Body of pancreas (tissue), 4 donors: ENCODE data around the gene RTF2. TPM values are rescaled to one million over a fixed set of nuclear protein-coding genes. Genes with fewer than 3 reads are reported as not detected.

Experiments used
- ATAC-seq: fragments of 150-250 bp; one replicate; pipeline ENCODE4 v1.9.1; 2016
- DNase-seq, 4 donors: peaks; one replicate each; pipeline ENCODE4 v3.0.0-alpha.2; 2019
- H3K27ac ChIP-seq, 4 donors: fragments of 200-600 bp; sonication (generic); 1 replicate in 3 of 4; 2 replicates in 1 of 4; pipeline versions ENCODE4 v1.5.1 to v1.6.1; 2016 to 2019; ENCODE audit warnings: mild to moderate bottlenecking in 1 of 4, mixed read lengths in 1 of 4, moderate library complexity in 1 of 4
- H3K27me3 ChIP-seq, 2 donors: fragments of 200-600 bp; sonication (generic); one replicate each; pipeline ENCODE4 v1.6.0; 2016; ENCODE audit warnings: mild to moderate bottlenecking in 1 of 2
- H3K36me3 ChIP-seq, 2 donors: fragments of 200-600 bp; sonication (generic); replicated peaks in 1 of 2; 2 replicates each; pipeline ENCODE4 v1.5.1; 2016; ENCODE audit warnings: low read depth in 2 of 2; ENCODE audit not compliant: insufficient read depth in 1 of 2
- H3K4me1 ChIP-seq: fragments of 200-600 bp; sonication (generic); one replicate; pipeline ENCODE4 v1.6.0; 2016
- H3K4me3 ChIP-seq, 2 donors: fragments of 200-600 bp; sonication (generic); 1 replicate in 1 of 2; 2 replicates in 1 of 2; pipeline ENCODE4 v1.5.1; 2016 to 2019
- H3K9me3 ChIP-seq, 3 donors: fragments of 200-600 bp; sonication (generic); 1 replicate in 2 of 3; 2 replicates in 1 of 3; pipeline ENCODE4 v1.5.1; 2016
- POLR2A ChIP-seq, 3 donors: fragments of 450-650 bp; IDR thresholded peaks; one replicate each; pipeline ENCODE4 v1.6.1; 2016; ENCODE audit warnings: antibody characterized with exemption in 3 of 3, mild to moderate bottlenecking in 2 of 3
- WGBS, 2 donors: methylation state at CpG; one replicate each; pipeline ENCODE4 v1.1.5; 2017; 5-methylcytosine and 5-hydroxymethylcytosine counted together
- intact Hi-C: fragments of 100-400 bp; cut with DNase I; formaldehyde crosslinking; loops from one replicate; pipeline ENCODE4 v1.15.1; 2023
- total RNA-seq, 2 donors: library from RNA; depleted of rRNA; stranded (reverse); fragments of >200 nt; gene quantifications; one replicate each; pipeline ENCODE4 v1.1.0, GENCODE V29; 2016
- TF ChIP-seq, protein P1 (sequence below), 7 experiments: fragments of 450-650 bp in 4 of 7; fragments of 200-600 bp in 3 of 7; sonication (generic) in 3 of 7; IDR thresholded peaks; one replicate each; pipeline ENCODE4 v1.5.1; 2016 to 2019; ENCODE audit warnings: antibody characterized with exemption in 7 of 7

RTF2 gene
- total RNA-seq, 2 donors from 2014 or later: 22.1 to 29.1 TPM

DNA sequence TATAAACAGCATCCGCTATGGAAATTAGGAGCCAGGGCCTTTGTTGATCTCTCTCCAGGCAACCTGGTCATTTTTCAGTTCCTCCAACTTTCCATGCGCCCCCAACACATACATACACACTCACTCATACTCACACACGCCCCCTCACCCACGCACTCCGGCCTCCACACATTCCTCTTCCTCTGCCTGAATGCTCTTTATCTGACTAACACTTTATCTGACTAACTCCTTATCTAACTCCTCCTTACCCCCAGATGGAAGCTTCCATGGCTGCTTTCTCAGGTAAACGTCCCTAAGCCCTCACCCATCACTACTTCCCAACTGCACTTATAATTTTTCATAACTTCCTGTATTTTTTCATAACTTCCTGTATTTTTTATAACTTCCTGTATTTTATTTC lies 38.9 kb upstream of the RTF2 start:
- TF ChIP-seq POLR2A (IDR thresholded peaks at IDR 0.05): no peak
- TF ChIP-seq, protein P1, sequence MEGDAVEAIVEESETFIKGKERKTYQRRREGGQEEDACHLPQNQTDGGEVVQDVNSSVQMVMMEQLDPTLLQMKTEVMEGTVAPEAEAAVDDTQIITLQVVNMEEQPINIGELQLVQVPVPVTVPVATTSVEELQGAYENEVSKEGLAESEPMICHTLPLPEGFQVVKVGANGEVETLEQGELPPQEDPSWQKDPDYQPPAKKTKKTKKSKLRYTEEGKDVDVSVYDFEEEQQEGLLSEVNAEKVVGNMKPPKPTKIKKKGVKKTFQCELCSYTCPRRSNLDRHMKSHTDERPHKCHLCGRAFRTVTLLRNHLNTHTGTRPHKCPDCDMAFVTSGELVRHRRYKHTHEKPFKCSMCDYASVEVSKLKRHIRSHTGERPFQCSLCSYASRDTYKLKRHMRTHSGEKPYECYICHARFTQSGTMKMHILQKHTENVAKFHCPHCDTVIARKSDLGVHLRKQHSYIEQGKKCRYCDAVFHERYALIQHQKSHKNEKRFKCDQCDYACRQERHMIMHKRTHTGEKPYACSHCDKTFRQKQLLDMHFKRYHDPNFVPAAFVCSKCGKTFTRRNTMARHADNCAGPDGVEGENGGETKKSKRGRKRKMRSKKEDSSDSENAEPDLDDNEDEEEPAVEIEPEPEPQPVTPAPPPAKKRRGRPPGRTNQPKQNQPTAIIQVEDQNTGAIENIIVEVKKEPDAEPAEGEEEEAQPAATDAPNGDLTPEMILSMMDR (IDR thresholded peaks at IDR 0.05): no peak
- intact Hi-C loops: no loop called here
- ATAC-seq: no peak
- no peaks in the 10 kb centered on the region for H3K4me1 ChIP-seq
- no peaks in the 10 kb centered on the region for H3K27me3 ChIP-seq
- DNase-seq: no peak
- H3K36me3 ChIP-seq: no peaks in the 10 kb centered on the region
- no peak overlapping the region for H3K27ac ChIP-seq
- H3K4me3 ChIP-seq: no peak overlapping the region
- 35 to 51% methylated on average over 6 of the region's 6 CpGs for WGBS, 2 donors
- no peaks in the 10 kb centered on the region for H3K9me3 ChIP-seq

DNA sequence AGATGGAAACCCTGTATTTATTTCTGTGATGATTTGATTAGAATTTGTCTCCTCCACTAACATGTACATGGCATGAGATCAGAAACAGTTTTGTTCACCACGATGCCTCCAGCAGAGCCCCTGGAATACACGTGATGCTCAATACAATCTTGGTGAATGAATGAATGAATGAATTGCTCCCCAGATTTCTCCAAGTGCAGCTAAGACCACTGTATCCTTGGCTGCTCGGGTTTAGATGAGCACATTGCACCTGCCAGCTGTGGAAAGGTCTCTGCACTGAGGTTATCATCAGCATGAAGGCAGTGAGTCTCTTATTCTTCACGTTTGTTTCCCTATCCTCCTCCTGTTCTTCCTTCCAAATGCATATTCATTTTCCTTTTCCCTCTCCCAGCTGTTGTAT lies 38.5 kb upstream of the RTF2 start:
- WGBS, 2 donors: 33 to 36% methylated on average over 4 of the region's 4 CpGs
- intact Hi-C loops: no loop called here
- no peak for ATAC-seq
- H3K27ac ChIP-seq: no peak overlapping the region
- H3K4me3 ChIP-seq: no peak overlapping the region
- no peaks in the 10 kb centered on the region for H3K9me3 ChIP-seq
- no peak for DNase-seq
- H3K4me1 ChIP-seq: no peaks in the 10 kb centered on the region
- no peaks in the 10 kb centered on the region for H3K27me3 ChIP-seq
- no peak for TF ChIP-seq POLR2A (IDR thresholded peaks at IDR 0.05)
- TF ChIP-seq, protein P1 (IDR thresholded peaks at IDR 0.05): no peak
- H3K36me3 ChIP-seq: no peaks in the 10 kb centered on the region

DNA sequence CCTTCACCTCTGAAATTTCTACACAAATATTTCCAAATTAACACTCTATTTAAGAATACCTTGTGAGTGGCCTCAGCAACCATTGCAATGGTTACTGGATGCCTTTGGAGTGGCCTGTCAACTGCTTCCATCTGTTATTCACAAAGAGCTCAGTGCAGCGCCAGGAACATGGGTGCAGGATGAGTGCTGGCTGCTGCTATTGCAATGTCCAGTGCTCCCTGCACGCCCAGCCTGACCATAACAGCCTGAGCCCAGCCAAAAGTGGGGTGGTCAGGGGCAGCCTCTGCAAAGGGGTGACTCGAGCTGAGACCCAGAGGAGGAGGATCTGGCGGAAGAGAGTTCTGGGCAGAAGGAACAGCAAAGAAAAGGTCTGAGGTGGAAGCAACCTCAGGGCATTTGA lies 38.0 kb upstream of the RTF2 start:
- ATAC-seq: no peak
- Histone ChIP-seq H3K27ac (no peak overlapping the region), H3K4me3 (no peak overlapping the region), H3K36me3 (no peaks in the 10 kb centered on the region), H3K4me1 (no peaks in the 10 kb centered on the region), H3K27me3 (no peaks in the 10 kb centered on the region), H3K9me3 (no peaks in the 10 kb centered on the region)
- TF ChIP-seq, protein P1 (IDR thresholded peaks at IDR 0.05): no peak
- TF ChIP-seq POLR2A (IDR thresholded peaks at IDR 0.05): no peak
- intact Hi-C loops: no loop called here
- 45 to 53% methylated on average over 4 of the region's 4 CpGs for WGBS, 2 donors
- DNase-seq: no peak

DNA sequence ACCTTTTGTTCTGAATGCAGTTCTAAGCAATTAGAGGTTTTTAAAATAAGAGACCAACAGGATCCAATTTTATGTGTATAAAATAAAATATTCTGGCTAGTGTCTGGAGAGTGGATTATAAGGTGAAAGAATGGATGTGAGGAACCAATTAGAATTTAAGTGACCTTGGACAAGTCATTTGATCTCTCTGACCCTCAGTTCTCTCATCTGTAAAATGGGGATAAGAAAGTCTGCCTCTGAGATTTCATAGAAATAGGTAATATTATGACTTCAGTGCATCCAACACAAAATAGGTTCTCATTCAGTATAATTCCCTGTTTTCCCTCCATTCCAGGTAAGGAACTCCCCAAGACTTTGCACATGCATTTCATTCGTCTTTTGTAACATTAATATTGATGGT lies 37.5 kb upstream of the RTF2 start:
- WGBS, 2 donors: 40 to 50% methylated on average over 1 of the region's 1 CpG
- no peak for ATAC-seq
- H3K4me3 ChIP-seq: no peak overlapping the region
- TF ChIP-seq, protein P1 (IDR thresholded peaks at IDR 0.05): no peak
- no peak for TF ChIP-seq POLR2A (IDR thresholded peaks at IDR 0.05)
- H3K36me3 ChIP-seq: no peaks in the 10 kb centered on the region
- no peak overlapping the region for H3K27ac ChIP-seq
- H3K9me3 ChIP-seq: no peaks in the 10 kb centered on the region
- DNase-seq: no peak
- intact Hi-C loops: no loop called here
- no peaks in the 10 kb centered on the region for H3K27me3 ChIP-seq
- no peaks in the 10 kb centered on the region for H3K4me1 ChIP-seq

DNA sequence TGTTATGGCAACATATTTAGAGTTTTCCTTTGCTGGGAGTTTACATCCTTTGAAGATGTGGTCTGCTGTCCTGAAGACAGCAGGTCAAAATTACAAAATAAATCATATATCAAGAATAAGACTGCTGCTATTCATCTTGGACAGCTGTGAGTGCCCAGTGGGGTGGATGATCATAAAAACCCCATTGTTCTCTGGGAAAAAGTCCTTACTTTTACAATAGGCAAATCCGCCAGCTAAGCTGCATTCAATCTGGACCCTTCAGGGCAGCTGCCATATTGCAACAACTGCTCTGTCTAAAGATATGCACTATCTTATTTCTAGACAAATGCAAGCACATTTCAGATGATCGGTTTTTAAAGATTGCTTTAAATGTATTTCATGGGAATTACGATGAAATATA lies 37.0 kb upstream of the RTF2 start:
- ATAC-seq: no peak
- no peak overlapping the region for H3K27ac ChIP-seq

More for the DNA sequence above, 37.0 kb upstream of the RTF2 start:
- Histone ChIP-seq H3K4me3 (no peak overlapping the region), H3K9me3 (no peaks in the 10 kb centered on the region), H3K4me1 (no peaks in the 10 kb centered on the region), H3K27me3 (no peaks in the 10 kb centered on the region), H3K36me3 (no peaks in the 10 kb centered on the region)
- WGBS, 2 donors: 71 to 73% methylated on average over 3 of the region's 3 CpGs
- DNase-seq: no peak
- no peak for TF ChIP-seq POLR2A (IDR thresholded peaks at IDR 0.05)
- TF ChIP-seq, protein P1 (IDR thresholded peaks at IDR 0.05): no peak
- intact Hi-C loops: no loop called here
